IMR-90 (cell line): Measurements from ENCODE around the gene OGDHL. TPM values are rescaled to one million over a fixed set of nuclear protein-coding genes. Genes with fewer than 3 reads are reported as not detected.

Experiments used
- ATAC-seq: fragments of 200-7000 bp; cut with Tn5 transposase; 2 replicates; pipeline ENCODE4 v1.9.1; 2020; ENCODE audit warnings: low read depth, mild to moderate bottlenecking, moderate library complexity
- BruUV-seq: library from RNA; stranded (reverse); fragments of 400-500 nt; replicated peaks from 2 replicates; lab custom pipeline; 2021; lab: Mats Ljungman, UMichigan
- CTCF ChIA-PET: fragments of 300-600 bp; formaldehyde crosslinking; extraction: SDS; loops from one replicate; lab custom pipeline; 2021; ENCODE audit warnings: antibody characterized with exemption; lab: Yijun Ruan, JAX
- POLR2A ChIA-PET: fragments of 300-600 bp; sonication (Branson Sonifier 250); formaldehyde crosslinking; loops from one replicate; lab custom pipeline; 2022; ENCODE audit warnings: antibody characterized with exemption; ENCODE audit not compliant: unreplicated experiment; lab: Charles Lee
- DNase-seq: peaks from one replicate; pipeline ENCODE4 v3.0.0; 2013
- H2AFZ ChIP-seq: replicated peaks from 2 replicates; pipeline ENCODE3; 2013; ENCODE audit warnings: low read length, mild to moderate bottlenecking; ENCODE audit not compliant: poor library complexity
- H2AK5ac ChIP-seq: 2 replicates; pipeline ENCODE4 v1.6.1; 2013; ENCODE audit warnings: low read depth, low read length, inconsistent platforms
- H2AK9ac ChIP-seq: replicated peaks from 2 replicates; pipeline ENCODE3; 2013; ENCODE audit warnings: mild to moderate bottlenecking, low read depth, low read length, moderate library complexity; ENCODE audit not compliant: poor library complexity
- H2BK120ac ChIP-seq: 2 replicates; pipeline ENCODE4 v1.6.1; 2013; ENCODE audit warnings: low read depth, low read length, inconsistent platforms
- H2BK15ac ChIP-seq: 3 replicates; pipeline ENCODE4 v1.6.1; 2013; ENCODE audit warnings: low read depth, low read length, inconsistent platforms
- H2BK20ac ChIP-seq: 2 replicates; pipeline ENCODE4 v1.6.1; 2013; ENCODE audit warnings: low read depth, mild to moderate bottlenecking, inconsistent platforms, low read length, moderate library complexity
- H2BK5ac ChIP-seq: 2 replicates; pipeline ENCODE4 v1.6.1; 2013; ENCODE audit warnings: mild to moderate bottlenecking, low read depth, low read length, inconsistent platforms; ENCODE audit not compliant: poor library complexity, severe bottlenecking
- H3K14ac ChIP-seq: replicated peaks from 2 replicates; pipeline ENCODE4 v1.6.1; 2013; ENCODE audit warnings: low read depth, low read length, inconsistent platforms
- H3K18ac ChIP-seq: 2 replicates; pipeline ENCODE4 v1.6.1; 2013; ENCODE audit warnings: low read depth, low read length, control low read depth
- H3K23ac ChIP-seq: 2 replicates; pipeline ENCODE4 v1.6.1; 2013; ENCODE audit warnings: low read depth, low read length, inconsistent platforms
- H3K27ac ChIP-seq: 2 replicates; pipeline ENCODE4 v1.5.1; 2013; ENCODE audit warnings: mild to moderate bottlenecking, control low read depth, low read length; ENCODE audit not compliant: insufficient read depth
- H3K27me3 ChIP-seq: 2 replicates; pipeline ENCODE4 v1.6.1; 2013; ENCODE audit warnings: low read length; ENCODE audit not compliant: control insufficient read depth, insufficient read depth
- H3K36me3 ChIP-seq: 2 replicates; pipeline ENCODE4 v1.6.1; 2013; ENCODE audit warnings: low read length, mixed read lengths; ENCODE audit not compliant: control insufficient read depth, insufficient read depth
- H3K4ac ChIP-seq: 2 replicates; pipeline ENCODE4 v1.6.1; 2013; ENCODE audit warnings: low read depth, low read length, inconsistent platforms
- H3K4me1 ChIP-seq: 2 replicates; pipeline ENCODE4 v1.6.1; 2013; ENCODE audit warnings: low read length, mixed read lengths; ENCODE audit not compliant: control insufficient read depth, insufficient read depth
- H3K4me2 ChIP-seq: 2 replicates; pipeline ENCODE4 v1.6.1; 2013; ENCODE audit warnings: low read depth, mild to moderate bottlenecking, control low read depth, low read length, moderate library complexity
- H3K4me3 ChIP-seq: 2 replicates; pipeline ENCODE4 v1.5.1; 2013; ENCODE audit warnings: low read depth, mild to moderate bottlenecking, control low read depth, low read length, moderate library complexity; ENCODE audit not compliant: insufficient read depth
- H3K56ac ChIP-seq: 2 replicates; pipeline ENCODE4 v1.6.1; 2013; ENCODE audit warnings: low read length, inconsistent platforms; ENCODE audit not compliant: insufficient read depth; ENCODE audit errors: extremely low read depth
- H3K79me1 ChIP-seq, 2 experiments: 2 replicates each; pipeline ENCODE4 v1.6.1; 2013; ENCODE audit warnings: low read length in 2 of 2, inconsistent platforms in 1 of 2, low read depth in 1 of 2
- H3K9ac ChIP-seq: 2 replicates; pipeline ENCODE4 v1.6.1; 2013; ENCODE audit warnings: low read depth, low read length, control low read depth
- H3K9me1 ChIP-seq: 2 replicates; pipeline ENCODE4 v1.6.1; 2013; ENCODE audit warnings: low read length, inconsistent platforms; ENCODE audit not compliant: insufficient read depth
- H3K9me3 ChIP-seq: 2 replicates; pipeline ENCODE4 v1.6.1; 2013; ENCODE audit warnings: low read length; ENCODE audit not compliant: control insufficient read depth, insufficient read depth
- H4K20me1 ChIP-seq: 2 replicates; pipeline ENCODE4 v1.6.1; 2013; ENCODE audit warnings: low read length, inconsistent platforms; ENCODE audit not compliant: insufficient read depth
- H4K5ac ChIP-seq: 2 replicates; pipeline ENCODE4 v1.6.1; 2013; ENCODE audit warnings: mild to moderate bottlenecking, low read depth, low read length, control low read depth
- H4K8ac ChIP-seq, 2 experiments: 2 replicates each; pipeline ENCODE4 v1.6.1; 2013; ENCODE audit warnings: low read depth in 2 of 2, low read length in 2 of 2, control low read depth in 1 of 2, inconsistent platforms in 1 of 2
- H4K91ac ChIP-seq: 2 replicates; pipeline ENCODE4 v1.6.1; 2013; ENCODE audit warnings: low read depth, low read length, inconsistent platforms; ENCODE audit not compliant: insufficient read depth
- NFE2L2 ChIP-seq: fragments of 150-350 bp; IDR thresholded peaks from 2 replicates; pipeline ENCODE4 v1.6.1; 2016; ENCODE audit warnings: low read depth, mild to moderate bottlenecking, low read length
- WGBS, 2 experiments: methylation state at CpG; one replicate each; pipeline versions ENCODE4 v1.1.5 to v1.1.7; 2013; ENCODE audit warnings: missing lambda C conversion rate in 2 of 2; ENCODE audit not compliant: insufficient read length in 1 of 2; ENCODE audit errors: extremely low coverage in 2 of 2; 5-methylcytosine and 5-hydroxymethylcytosine counted together
- dilution Hi-C: fragments of 300-500 bp; cut with HindIII; formaldehyde crosslinking; loops from one replicate; pipeline ENCODE4 v1.14.3; 2018; ENCODE audit warnings: low sequenced_read_pairs; ENCODE audit not compliant: unreplicated experiment
- in situ Hi-C: fragments of 300-500 bp; cut with MboI; formaldehyde crosslinking; loops from 3 replicates; pipeline ENCODE4 v1.14.3; 2019; ENCODE audit warnings: low sequenced_read_pairs, inconsistent platforms, mixed read lengths
- intact Hi-C: fragments of 100-400 bp; cut with micrococcal nuclease; formaldehyde crosslinking; loops from 2 replicates; pipeline ENCODE4 v1.10.0; 2022
- polyA plus RNA-seq, 3 experiments: library from polyadenylated mRNA; depleted of rRNA; stranded (reverse); fragments of >200 nt; gene quantifications; 2 replicates each; pipeline ENCODE4 v1.2.3, GENCODE V29; 2012; ENCODE audit warnings: low replicate concordance in 1 of 3
- total RNA-seq: library from RNA; depleted of rRNA; stranded (reverse); fragments of >200 nt; gene quantifications from 2 replicates; pipeline ENCODE4 v1.2.3, GENCODE V29; 2012

Gene OGDHL
- total and polyA plus RNA-seq, 2 of the 4 experiments (the other 2 are of a cell fraction), result 0.18 to 0.27 TPM

GRCh38 chr10:49710966-49711365, 51.2 kb downstream of the OGDHL start:
- TF ChIP-seq NFE2L2, result no peak
- Histone ChIP-seq H3K23ac (no peak overlapping the region), H2AK9ac (no peak overlapping the region), H3K79me1 (no peaks in the 10 kb centered on the region), H2BK20ac (no peak overlapping the region), H3K9ac (no peak overlapping the region), H3K9me1 (no peaks in the 10 kb centered on the region), H2BK5ac (no peak overlapping the region), H3K36me3 (no peaks in the 10 kb centered on the region), H4K20me1 (no peaks in the 10 kb centered on the region), H3K4me1 (no peaks in the 10 kb centered on the region), H3K4ac (no peak overlapping the region), H2AFZ (no peak overlapping the region), H2BK120ac (no peak overlapping the region), H3K14ac (no peak overlapping the region), H4K5ac (no peak overlapping the region), H4K8ac (no peak overlapping the region), H3K27ac (no peak overlapping the region), H3K18ac (no peak overlapping the region), H2BK15ac (no peak overlapping the region), H3K4me3 (no peak overlapping the region), H3K4me2 (no peak overlapping the region), H4K91ac (no peak overlapping the region), H3K27me3 (no peaks in the 10 kb centered on the region), H2AK5ac (no peak overlapping the region), H3K56ac (no peak overlapping the region), H3K9me3 (no peaks in the 10 kb centered on the region)
- ATAC-seq (no peak), DNase-seq (no peak)
- in situ Hi-C loops, result no loop called here
- WGBS, 2 experiments, result 76% methylated on average over 3 of the region's 6 CpGs; no CpG with 5 or more reads in 1 of the 2 experiments
- intact Hi-C loops, result no loop called here
- ChIA-PET POLR2A (no interaction called here), CTCF (no interaction called here)
- dilution Hi-C loops, result no loop called here
- BruUV-seq, result no TSS peak
